Endometrial microvascular endothelial cells (primary cell): ENCODE measurements around the gene SGK1. TPM values are rescaled to one million over a fixed set of nuclear protein-coding genes. Genes with fewer than 3 reads are reported as not detected.
"Not testable (repeated sequence)": the region's sequence is repeated elsewhere in the genome, so short reads cannot be mapped to it uniquely, and the experiment has no call there.

ENCODE experiments used
- in situ Hi-C: cut with HindIII; loops from 2 replicates; pipeline ENCODE4 v1.10.0; 2017; ENCODE audit warnings: low sequenced_read_pairs, low pct_unique_long_range_greater_than_20kb; ENCODE audit errors: inconsistent ontology term
- total RNA-seq: library from RNA; depleted of rRNA; stranded (reverse); fragments of >200 nt; gene quantifications from one replicate; pipeline ENCODE4 v1.2.3, GENCODE V29; 2015; ENCODE audit errors: inconsistent ontology term

SGK1 gene
- total RNA-seq, 1 donor from 2014 or later: 275 TPM

GRCh38 chr6:134204031-134204430 lies 113.9 kb downstream of the SGK1 start:
- in situ Hi-C loops: no loop called here

- in situ Hi-C loops: no loop called here
These were observed 116.2 kb downstream of the SGK1 start for GRCh38 chr6:134201716-134202115.

- in situ Hi-C loops: no loop called here
These were observed 117.9 kb downstream of the SGK1 start for GRCh38 chr6:134199848-134200606.

- in situ Hi-C loops: no loop called here
These were observed 119.8 kb downstream of the SGK1 start for GRCh38 chr6:134198093-134198492.

- in situ Hi-C loops: not testable (repeated sequence)
These were observed 120.2 kb downstream of the SGK1 start for GRCh38 chr6:134197685-134198084.

- in situ Hi-C loops: no loop called here
These were observed 121.2 kb downstream of the SGK1 start for GRCh38 chr6:134196568-134197193.

- in situ Hi-C loops: no loop called here
These were observed 121.9 kb downstream of the SGK1 start for GRCh38 chr6:134195985-134196384.

- in situ Hi-C loops: no loop called here
These were observed 122.6 kb downstream of the SGK1 start for GRCh38 chr6:134195164-134195906.

- in situ Hi-C loops: no loop called here
These were observed 124.1 kb downstream of the SGK1 start for GRCh38 chr6:134193536-134194498.

- in situ Hi-C loops: not testable (repeated sequence)
These were observed 125.3 kb downstream of the SGK1 start for GRCh38 chr6:134192609-134193008.

GRCh38 chr6:134190883-134191282 lies 127.0 kb downstream of the SGK1 start:
- in situ Hi-C loops: no loop called here

- in situ Hi-C loops: no loop called here
These were observed 130.2 kb downstream of the SGK1 start for GRCh38 chr6:134187751-134188150.

- in situ Hi-C loops: no loop called here
These were observed 130.8 kb downstream of the SGK1 start for GRCh38 chr6:134187154-134187553.

GRCh38 chr6:134186355-134186754 lies 131.6 kb downstream of the SGK1 start:
- in situ Hi-C loops: no loop called here

GRCh38 chr6:134185277-134185676 lies 132.6 kb downstream of the SGK1 start:
- in situ Hi-C loops: no loop called here

- in situ Hi-C loops: no loop called here
These were observed 134.1 kb downstream of the SGK1 start for GRCh38 chr6:134183844-134184243.

GRCh38 chr6:134182528-134182927 lies 135.4 kb downstream of the SGK1 start:
- in situ Hi-C loops: no loop called here

- in situ Hi-C loops: not testable (repeated sequence)
These were observed 136.2 kb downstream of the SGK1 start for GRCh38 chr6:134181726-134182125.

GRCh38 chr6:134181251-134181650 lies 136.7 kb downstream of the SGK1 start:
- in situ Hi-C loops: not testable (repeated sequence)
